DND-41 (cell line): ENCODE data around the gene RBFOX2.

Experiments
- EZH2 ChIP-seq: IDR thresholded peaks from 3 replicates; pipeline ENCODE4 v1.6.1; 2012; ENCODE audit warnings: borderline replicate concordance, low read depth, mild to moderate bottlenecking, moderate library complexity, low read length, inconsistent platforms; ENCODE audit not compliant: severe bottlenecking
- TF ChIP-seq, protein P1 (sequence below): IDR thresholded peaks from 2 replicates; pipeline ENCODE4 v1.5.1; 2012; ENCODE audit warnings: borderline replicate concordance, low read length, moderate library complexity, mild to moderate bottlenecking; ENCODE audit not compliant: poor library complexity, severe bottlenecking; ENCODE audit errors: extremely low read depth

DNA sequence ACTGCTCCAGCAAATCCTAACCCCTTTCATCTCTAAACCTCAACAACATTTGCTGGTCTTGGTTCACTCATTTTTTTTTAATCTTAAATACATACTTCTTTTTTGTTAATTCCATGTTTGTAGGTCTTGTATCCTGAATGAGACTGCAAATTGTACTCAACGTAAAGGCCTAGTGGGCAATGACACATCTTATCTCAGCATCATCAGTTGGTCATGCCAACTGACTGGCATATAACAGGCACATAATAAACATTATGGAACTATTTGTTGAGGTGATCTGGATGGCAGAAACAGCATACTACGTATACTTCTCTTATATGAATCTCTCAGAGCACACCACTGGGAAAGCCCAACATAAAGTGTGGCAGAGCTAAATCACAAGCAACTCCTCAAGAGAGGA, 116.7 kb downstream of the RBFOX2 start:
- TF ChIP-seq, protein P1, sequence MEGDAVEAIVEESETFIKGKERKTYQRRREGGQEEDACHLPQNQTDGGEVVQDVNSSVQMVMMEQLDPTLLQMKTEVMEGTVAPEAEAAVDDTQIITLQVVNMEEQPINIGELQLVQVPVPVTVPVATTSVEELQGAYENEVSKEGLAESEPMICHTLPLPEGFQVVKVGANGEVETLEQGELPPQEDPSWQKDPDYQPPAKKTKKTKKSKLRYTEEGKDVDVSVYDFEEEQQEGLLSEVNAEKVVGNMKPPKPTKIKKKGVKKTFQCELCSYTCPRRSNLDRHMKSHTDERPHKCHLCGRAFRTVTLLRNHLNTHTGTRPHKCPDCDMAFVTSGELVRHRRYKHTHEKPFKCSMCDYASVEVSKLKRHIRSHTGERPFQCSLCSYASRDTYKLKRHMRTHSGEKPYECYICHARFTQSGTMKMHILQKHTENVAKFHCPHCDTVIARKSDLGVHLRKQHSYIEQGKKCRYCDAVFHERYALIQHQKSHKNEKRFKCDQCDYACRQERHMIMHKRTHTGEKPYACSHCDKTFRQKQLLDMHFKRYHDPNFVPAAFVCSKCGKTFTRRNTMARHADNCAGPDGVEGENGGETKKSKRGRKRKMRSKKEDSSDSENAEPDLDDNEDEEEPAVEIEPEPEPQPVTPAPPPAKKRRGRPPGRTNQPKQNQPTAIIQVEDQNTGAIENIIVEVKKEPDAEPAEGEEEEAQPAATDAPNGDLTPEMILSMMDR = no peak
- no peak for TF ChIP-seq EZH2
